Activated CD4-positive, alpha-beta memory T cell treated with anti-CD3 and anti-CD28 coated beads for 36 hours (primary cell): ENCODE data around the gene PTGER2. TPM values are rescaled to one million over a fixed set of nuclear protein-coding genes. Genes with fewer than 3 reads are reported as not detected.

ENCODE experiments used
- CTCF ChIA-PET: fragments of 350-600 bp; sonication (Branson Sonifier 250); formaldehyde crosslinking; loops from one replicate; lab custom pipeline; 2021; ENCODE audit warnings: antibody characterized with exemption, inconsistent platforms; lab: Charles Lee
- POLR2A ChIA-PET: fragments of 350-600 bp; sonication (Branson Sonifier 250); formaldehyde crosslinking; loops from one replicate; lab custom pipeline; 2021; ENCODE audit warnings: antibody characterized with exemption; lab: Charles Lee
- DNase-seq: peaks from one replicate; pipeline ENCODE4 v3.0.0-alpha.2; 2020
- H3K27ac Mint-ChIP-seq: one replicate; pipeline ENCODE4 v1.8.0; 2021; ENCODE audit warnings: mixed read lengths
- H3K27me3 Mint-ChIP-seq: one replicate; pipeline ENCODE4 v1.8.0; 2021; ENCODE audit warnings: mixed read lengths
- H3K36me3 Mint-ChIP-seq: one replicate; pipeline ENCODE4 v1.8.0; 2021; ENCODE audit warnings: mixed read lengths
- H3K4me1 Mint-ChIP-seq: one replicate; pipeline ENCODE4 v1.8.0; 2021; ENCODE audit warnings: low read depth, mixed read lengths
- H3K4me3 Mint-ChIP-seq: one replicate; pipeline ENCODE4 v1.8.0; 2021; ENCODE audit warnings: mild to moderate bottlenecking, mixed read lengths
- H3K9me3 Mint-ChIP-seq: one replicate; pipeline ENCODE4 v1.8.0; 2021; ENCODE audit warnings: mixed read lengths
- intact Hi-C: fragments of 100-400 bp; cut with micrococcal nuclease; formaldehyde crosslinking; loops from one replicate; pipeline ENCODE4 v1.15.1; 2023
- total RNA-seq, 2 experiments: library from RNA; stranded (reverse); gene quantifications; one replicate each; pipeline ENCODE4 v1.2.3, GENCODE V29; 2021

Gene PTGER2
- total RNA-seq, 2 experiments from 2014 or later: 10.7 to 12.9 TPM

DNA sequence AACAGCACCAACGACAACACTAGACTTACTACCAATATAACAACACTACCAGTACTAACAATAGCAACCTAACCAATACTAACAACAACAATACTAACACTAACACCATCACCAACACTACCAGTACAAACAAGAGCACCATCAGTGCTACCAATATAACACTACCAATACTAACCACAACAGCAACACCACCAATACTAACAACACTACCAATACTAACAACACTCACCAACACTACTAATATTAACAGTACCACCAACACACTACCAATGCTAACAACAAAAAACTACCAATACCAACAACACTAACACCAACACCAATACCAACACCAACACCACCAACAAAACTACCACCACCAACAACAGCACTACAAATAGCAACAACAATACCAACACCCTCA, 25.1 kb downstream of the PTGER2 start:
- no peak overlapping the region for H3K27ac Mint-ChIP-seq
- no peaks in the 10 kb centered on the region for H3K36me3 Mint-ChIP-seq
- no peak overlapping the region for H3K4me3 Mint-ChIP-seq
- ChIA-PET POLR2A (no interaction called here), CTCF (no interaction called here)
- peaks cover 1% of the 10 kb centered on the region for H3K27me3 Mint-ChIP-seq
- no peak for DNase-seq
- H3K4me1 Mint-ChIP-seq: peaks cover 12% of the 10 kb centered on the region
- H3K9me3 Mint-ChIP-seq: no peaks in the 10 kb centered on the region
- intact Hi-C loops: no loop called here

GRCh38 chr14:52342849-52343596, 28.9 kb downstream of the PTGER2 start:
- CTCF ChIA-PET: no interaction called here
- DNase-seq: no peak
- Mint-ChIP-seq H3K4me3 (no peak overlapping the region), H3K4me1 (peaks cover 8% of the 10 kb centered on the region), H3K36me3 (no peaks in the 10 kb centered on the region), H3K27me3 (peaks cover 3% of the 10 kb centered on the region), H3K9me3 (no peaks in the 10 kb centered on the region), H3K27ac (no peak overlapping the region)
- intact Hi-C loops: no loop called here
- POLR2A ChIA-PET: no interaction called here

- Mint-ChIP-seq H3K36me3 (no peaks in the 10 kb centered on the region), H3K27ac (no peak overlapping the region), H3K4me3 (no peak overlapping the region), H3K4me1 (peaks cover 35% of the 10 kb centered on the region), H3K9me3 (no peaks in the 10 kb centered on the region), H3K27me3 (peaks cover 2% of the 10 kb centered on the region)
- no peak for DNase-seq
- CTCF ChIA-PET: no interaction called here
- intact Hi-C loops: no loop called here
- POLR2A ChIA-PET: no interaction called here
Measured at GRCh38 chr14:52346778-52347177, 32.7 kb downstream of the PTGER2 start.

DNA sequence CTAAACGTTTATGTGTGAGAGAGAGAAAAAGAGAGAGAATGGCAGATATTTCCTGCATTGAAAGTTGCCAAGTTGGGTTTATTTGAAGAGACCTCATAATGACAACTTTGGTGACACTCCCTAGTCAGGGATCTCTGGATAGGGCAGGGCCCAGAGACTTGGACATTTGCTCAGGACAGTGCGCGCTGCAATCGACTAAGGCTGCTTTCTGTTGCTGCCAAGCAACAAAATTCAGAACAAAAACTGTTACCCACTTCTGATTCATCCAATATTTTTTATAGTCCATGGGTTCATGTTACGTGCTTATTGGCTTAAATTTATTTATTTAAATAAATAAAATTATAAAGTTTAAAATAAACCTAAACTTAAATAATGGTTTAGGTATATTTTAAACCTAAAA, 34.2 kb downstream of the PTGER2 start:
- DNase-seq: no peak
- Mint-ChIP-seq H3K4me3 (no peak overlapping the region), H3K27me3 (peaks cover 2% of the 10 kb centered on the region), H3K4me1 (peaks cover 47% of the 10 kb centered on the region), H3K9me3 (no peaks in the 10 kb centered on the region), H3K36me3 (no peaks in the 10 kb centered on the region), H3K27ac (no peak overlapping the region)
- POLR2A ChIA-PET: no interaction called here
- CTCF ChIA-PET: no interaction called here
- intact Hi-C loops: no loop called here

GRCh38 chr14:52348776-52349175, 34.7 kb downstream of the PTGER2 start:
- DNase-seq: no peak
- Mint-ChIP-seq H3K9me3 (no peaks in the 10 kb centered on the region), H3K27ac (no peak overlapping the region), H3K36me3 (no peaks in the 10 kb centered on the region), H3K27me3 (peaks cover 2% of the 10 kb centered on the region), H3K4me3 (no peak overlapping the region), H3K4me1 (peaks cover 47% of the 10 kb centered on the region)
- POLR2A ChIA-PET: no interaction called here
- CTCF ChIA-PET: no interaction called here
- intact Hi-C loops: no loop called here

- peak; percentile 51 for DNase-seq
- Mint-ChIP-seq H3K9me3 (no peaks in the 10 kb centered on the region), H3K4me3 (no peak overlapping the region), H3K36me3 (no peaks in the 10 kb centered on the region), H3K27ac (no peak overlapping the region), H3K4me1 (peaks cover 54% of the 10 kb centered on the region), H3K27me3 (no peaks in the 10 kb centered on the region)
- CTCF ChIA-PET: interaction anchor here (1.1 kb wide), 1 partner anchor 21 kb away, joined by 4 read pairs; no protein-coding TSS in a partner anchor
- POLR2A ChIA-PET: interaction anchor here (0.5 to 1.8 kb wide), 2 partner anchors 20 to 35 kb away, joined by 3 to 11 read pairs; partner anchors contain the start of gene PTGER2
- intact Hi-C loops: loop anchor here (5.0 kb wide), 1 partner anchor 203 kb away; the partner anchor contains the start of genes GPR137C and TXNDC16
Measured at GRCh38 chr14:52349731-52350130, 35.6 kb downstream of the PTGER2 start.

GRCh38 chr14:52350445-52350844, 36.3 kb downstream of the PTGER2 start:
- CTCF ChIA-PET: interaction anchor here (0.6 to 1.4 kb wide), 3 partner anchors 20 to 106 kb away, joined by 3 to 4 read pairs (median 3); no protein-coding TSS in a partner anchor
- H3K9me3 Mint-ChIP-seq: no peaks in the 10 kb centered on the region
- H3K27ac Mint-ChIP-seq: peak overlapping the region; percentile 1
- H3K4me1 Mint-ChIP-seq: peaks cover 59% of the 10 kb centered on the region
- no peak overlapping the region for H3K4me3 Mint-ChIP-seq
- intact Hi-C loops: loop anchor here (5.0 kb wide), 1 partner anchor 202 kb away; the partner anchor contains the start of genes GPR137C and TXNDC16
- no peaks in the 10 kb centered on the region for H3K36me3 Mint-ChIP-seq
- POLR2A ChIA-PET: interaction anchor here (1.8 kb wide), 1 partner anchor 36 kb away, joined by 11 read pairs; the partner anchor contains the start of gene PTGER2
- H3K27me3 Mint-ChIP-seq: no peaks in the 10 kb centered on the region
- no peak for DNase-seq

- no peaks in the 10 kb centered on the region for H3K9me3 Mint-ChIP-seq
- intact Hi-C loops: loop anchor here (1.0 to 5.0 kb wide), 6 partner anchors 24 to 201 kb away; partner anchors contain the start of genes GPR137C and TXNDC16
- POLR2A ChIA-PET: interaction anchor here (0.8 to 1.1 kb wide), 3 partner anchors 24 to 37 kb away, joined by 3 to 4 read pairs (median 3); partner anchors contain the start of gene PTGER2
- H3K27ac Mint-ChIP-seq: peak overlapping the region; percentile 84
- H3K4me1 Mint-ChIP-seq: peaks cover 66% of the 10 kb centered on the region
- CTCF ChIA-PET: interaction anchor here (0.6 to 1.7 kb wide), 6 partner anchors 26 to 105 kb away, joined by 3 to 4 read pairs (median 4); no protein-coding TSS in a partner anchor
- no peaks in the 10 kb centered on the region for H3K36me3 Mint-ChIP-seq
- DNase-seq: no peak
- H3K27me3 Mint-ChIP-seq: no peaks in the 10 kb centered on the region
- peak overlapping the region; percentile 42 for H3K4me3 Mint-ChIP-seq
Measured at GRCh38 chr14:52351233-52352060, 37.3 kb downstream of the PTGER2 start.

- CTCF ChIA-PET: interaction anchor here (0.8 to 1.7 kb wide), 3 partner anchors 27 to 33 kb away, joined by 3 to 4 read pairs (median 4); no protein-coding TSS in a partner anchor
- POLR2A ChIA-PET: interaction anchor here (0.8 to 1.1 kb wide), 3 partner anchors 25 to 38 kb away, joined by 3 to 4 read pairs (median 3); partner anchors contain the start of gene PTGER2
- Mint-ChIP-seq H3K27me3 (no peaks in the 10 kb centered on the region), H3K27ac (peak overlapping the region; percentile 84), H3K9me3 (no peaks in the 10 kb centered on the region), H3K4me3 (peak overlapping the region; percentile 42), H3K4me1 (peaks cover 66% of the 10 kb centered on the region), H3K36me3 (no peaks in the 10 kb centered on the region)
- intact Hi-C loops: loop anchor here (1.0 to 5.0 kb wide), 6 partner anchors 25 to 200 kb away; partner anchors contain the start of genes GPR137C and TXNDC16
- peak; percentile 53 for DNase-seq
Measured at GRCh38 chr14:52352061-52352491, 38.0 kb downstream of the PTGER2 start.

- no peaks in the 10 kb centered on the region for H3K36me3 Mint-ChIP-seq
- peak overlapping the region; percentile 6 for H3K4me3 Mint-ChIP-seq
- CTCF ChIA-PET: interaction anchor here (1.5 to 1.7 kb wide), 2 partner anchors 27 to 33 kb away, joined by 4 read pairs; no protein-coding TSS in a partner anchor
- no peak for DNase-seq
- POLR2A ChIA-PET: interaction anchor here (1.0 to 1.1 kb wide), 2 partner anchors 25 to 38 kb away, joined by 3 to 4 read pairs; partner anchors contain the start of gene PTGER2
- H3K27ac Mint-ChIP-seq: peak overlapping the region; percentile 84
- no peaks in the 10 kb centered on the region for H3K9me3 Mint-ChIP-seq
- intact Hi-C loops: loop anchor here (1.0 to 5.0 kb wide), 6 partner anchors 25 to 200 kb away; partner anchors contain the start of genes GPR137C and TXNDC16
- H3K4me1 Mint-ChIP-seq: peaks cover 66% of the 10 kb centered on the region
- H3K27me3 Mint-ChIP-seq: no peaks in the 10 kb centered on the region
Measured at GRCh38 chr14:52352569-52352968, 38.5 kb downstream of the PTGER2 start.

DNA sequence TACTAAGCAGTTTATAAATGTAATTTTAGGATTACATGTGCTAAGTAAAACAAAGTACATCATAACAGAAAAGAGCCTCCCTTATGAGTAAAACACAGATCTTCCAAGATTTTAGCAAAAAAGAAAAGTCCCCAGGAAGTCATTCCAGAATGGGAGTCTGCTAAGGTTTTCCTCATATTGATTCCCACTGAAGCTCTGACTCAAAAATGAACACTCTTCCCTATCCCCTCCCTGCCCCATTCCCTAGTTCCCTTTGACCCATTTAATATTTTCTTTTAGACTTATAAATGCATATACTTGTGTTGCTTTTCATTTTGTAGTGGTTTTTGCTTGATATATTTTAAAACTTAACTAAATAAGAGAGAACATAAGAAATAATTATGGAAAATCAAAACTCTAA, 40.1 kb downstream of the PTGER2 start:
- H3K9me3 Mint-ChIP-seq: no peaks in the 10 kb centered on the region
- H3K4me1 Mint-ChIP-seq: peaks cover 59% of the 10 kb centered on the region
- H3K27ac Mint-ChIP-seq: no peak overlapping the region
- intact Hi-C loops: loop anchor here (5.0 kb wide), 1 partner anchor 198 kb away; the partner anchor contains the start of genes GPR137C and TXNDC16
- H3K36me3 Mint-ChIP-seq: no peaks in the 10 kb centered on the region
- ChIA-PET POLR2A (no interaction called here), CTCF (interaction anchor here (1.0 kb wide), 1 partner anchor 8 kb away, joined by 3 read pairs; no protein-coding TSS in a partner anchor)
- H3K27me3 Mint-ChIP-seq: peaks cover 2% of the 10 kb centered on the region
- no peak overlapping the region for H3K4me3 Mint-ChIP-seq
- DNase-seq: no peak
